ENCODE data around the gene TNNI2. TPM values are rescaled to one million over a fixed set of nuclear protein-coding genes. Genes with fewer than 3 reads are reported as not detected.
A peak's percentile ranks its signal among the peaks of the same experiment; 100 is the strongest.

The TNNI2 gene
- total RNA-seq, 1 experiment from 2014 or later = 0.29 TPM

GRCh38 chr11:1820463-1821325, 18.1 kb upstream of the TNNI2 start:
- no peak for DNase-seq (ENCODE audit: low read depth)

DNA sequence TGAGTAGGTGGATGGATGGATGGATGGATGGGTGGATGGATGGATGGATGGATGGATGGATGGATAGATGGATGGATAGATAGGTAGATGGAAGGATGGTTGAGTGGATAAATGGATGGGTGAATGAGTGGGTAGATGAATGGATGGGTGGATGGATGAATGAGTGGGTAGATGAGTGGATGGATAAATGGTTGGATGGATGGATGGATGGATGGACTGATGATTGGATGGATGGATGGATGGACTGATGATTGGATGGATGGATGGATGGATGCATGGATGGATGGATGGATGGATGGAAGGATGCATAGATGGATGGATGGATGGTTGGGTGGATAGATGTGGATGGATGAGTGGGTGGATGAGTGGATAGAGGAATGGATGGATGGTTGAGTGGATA, 17.2 kb upstream of the TNNI2 start:
- DNase-seq (ENCODE audit: low read depth) = no peak

DNA sequence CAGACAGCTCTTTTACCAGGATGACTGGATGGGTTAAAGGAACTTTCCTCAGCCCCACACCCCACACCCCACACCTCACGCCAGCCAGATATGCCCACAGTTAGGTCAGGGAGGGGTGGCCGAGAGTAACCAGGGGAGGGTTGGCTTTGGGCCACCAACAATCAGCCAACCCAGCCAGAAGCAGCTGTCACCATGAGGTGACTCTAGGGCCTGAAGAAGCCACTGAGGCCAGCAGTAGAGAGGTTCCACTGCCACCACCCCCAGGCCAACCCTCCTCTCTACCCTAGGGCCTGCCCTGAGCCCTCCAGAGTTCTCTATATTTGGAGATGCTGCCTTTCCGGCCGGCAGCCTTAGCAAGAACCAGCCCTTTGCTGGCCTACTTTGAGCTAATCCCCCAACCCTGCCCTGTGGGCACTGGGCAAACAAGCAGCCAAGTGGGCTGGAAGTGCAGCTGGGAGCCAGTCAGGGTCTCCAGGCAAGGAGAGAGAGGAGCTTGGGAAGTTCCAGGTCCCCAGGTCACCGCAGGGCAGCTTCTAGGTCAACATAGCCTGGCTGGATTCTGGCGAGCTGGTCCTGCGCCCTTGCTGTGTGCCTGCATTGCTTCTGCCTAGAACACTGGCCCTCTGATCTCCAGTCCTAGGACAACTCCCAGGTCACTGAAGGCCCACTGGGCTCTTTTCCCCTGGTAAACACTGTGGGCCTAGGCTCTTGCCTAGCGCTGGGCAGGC, 16.0 kb upstream of the TNNI2 start:
- no peak for DNase-seq (ENCODE audit: low read depth)

GRCh38 chr11:1823376-1824220, 15.2 kb upstream of the TNNI2 start:
- no peak for DNase-seq (ENCODE audit: low read depth)

DNA sequence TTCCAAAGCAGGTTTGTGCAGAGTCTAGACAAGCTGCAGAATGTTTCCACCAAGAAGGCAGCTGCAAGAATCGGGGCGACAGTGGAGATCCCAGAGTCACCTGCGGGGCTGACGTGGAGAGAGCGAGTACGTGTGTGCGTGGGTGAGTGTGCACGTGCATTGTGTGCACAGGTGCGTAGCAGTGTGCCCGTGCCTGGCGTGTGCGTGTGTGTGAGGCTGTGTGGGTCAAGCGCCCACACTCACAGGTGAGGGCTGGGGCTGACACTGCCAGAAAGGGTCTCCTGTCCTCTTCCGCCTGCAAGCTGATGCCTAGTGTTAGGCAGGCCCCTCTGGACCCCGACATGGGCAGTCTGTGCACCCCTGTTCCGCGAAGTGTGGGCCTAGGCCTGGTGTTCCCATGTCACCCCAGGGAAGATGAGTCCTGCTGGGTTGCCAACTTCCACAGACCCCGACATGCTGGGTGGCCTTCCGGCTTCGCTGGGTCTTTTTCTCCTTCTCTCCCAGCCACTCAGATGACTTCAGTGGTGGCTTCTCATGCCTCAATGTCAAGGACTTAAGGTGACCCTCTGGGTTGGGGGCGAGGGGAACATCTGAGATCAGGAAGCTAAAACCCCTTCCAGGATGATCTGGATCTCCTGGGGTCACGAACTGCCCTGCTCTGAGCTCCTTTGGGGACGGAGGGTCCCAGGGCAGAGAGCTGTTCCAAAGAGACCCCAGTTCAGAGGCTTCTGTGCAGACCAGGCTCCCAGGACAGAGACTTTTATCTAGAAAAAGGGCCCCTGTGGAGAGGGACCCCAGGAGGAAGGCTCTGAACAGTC, 14.4 kb upstream of the TNNI2 start:
- no peak for DNase-seq (ENCODE audit: low read depth)

- peak; percentile 50 for DNase-seq (ENCODE audit: low read depth)
These were observed 13.6 kb upstream of the TNNI2 start for GRCh38 chr11:1825039-1825740.

GRCh38 chr11:1825785-1826451, 12.9 kb upstream of the TNNI2 start:
- no peak for DNase-seq (ENCODE audit: low read depth)

DNA sequence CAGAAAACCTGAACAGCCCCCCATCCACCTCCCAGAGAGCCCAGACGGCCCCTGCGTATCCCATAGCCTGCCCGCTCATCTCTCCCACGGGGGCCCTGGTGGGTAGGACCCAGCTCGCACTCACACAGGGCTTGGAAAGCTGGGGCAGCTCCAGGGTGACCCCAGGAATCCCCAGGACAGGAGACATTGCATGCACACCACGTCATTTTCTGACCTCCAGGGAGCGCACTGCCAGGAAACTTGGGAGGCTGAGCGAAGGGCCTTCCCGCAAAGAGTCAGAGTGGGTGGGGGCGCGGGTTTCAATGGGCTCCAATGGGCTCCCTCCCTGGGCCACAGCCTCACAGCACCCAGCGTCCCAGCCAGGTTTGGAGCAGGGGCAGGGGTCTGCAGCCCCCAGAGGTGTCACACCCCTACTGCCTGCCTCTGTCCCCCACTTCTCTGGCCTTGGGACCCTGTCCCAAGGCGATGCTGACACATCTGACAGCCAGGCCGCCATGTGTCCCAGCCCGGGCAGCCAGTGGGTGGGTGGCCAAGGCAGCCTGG, 12.2 kb upstream of the TNNI2 start:
- DNase-seq (ENCODE audit: low read depth) = peak; percentile 85

- peak; percentile 96 for DNase-seq (ENCODE audit: low read depth)
These were observed 11.5 kb upstream of the TNNI2 start for GRCh38 chr11:1827095-1827813.

- DNase-seq (ENCODE audit: low read depth) = no peak
These were observed 10.8 kb upstream of the TNNI2 start for GRCh38 chr11:1827931-1828330.

- no peak for DNase-seq (ENCODE audit: low read depth)
These were observed 10.2 kb upstream of the TNNI2 start for GRCh38 chr11:1828542-1828941.

DNA sequence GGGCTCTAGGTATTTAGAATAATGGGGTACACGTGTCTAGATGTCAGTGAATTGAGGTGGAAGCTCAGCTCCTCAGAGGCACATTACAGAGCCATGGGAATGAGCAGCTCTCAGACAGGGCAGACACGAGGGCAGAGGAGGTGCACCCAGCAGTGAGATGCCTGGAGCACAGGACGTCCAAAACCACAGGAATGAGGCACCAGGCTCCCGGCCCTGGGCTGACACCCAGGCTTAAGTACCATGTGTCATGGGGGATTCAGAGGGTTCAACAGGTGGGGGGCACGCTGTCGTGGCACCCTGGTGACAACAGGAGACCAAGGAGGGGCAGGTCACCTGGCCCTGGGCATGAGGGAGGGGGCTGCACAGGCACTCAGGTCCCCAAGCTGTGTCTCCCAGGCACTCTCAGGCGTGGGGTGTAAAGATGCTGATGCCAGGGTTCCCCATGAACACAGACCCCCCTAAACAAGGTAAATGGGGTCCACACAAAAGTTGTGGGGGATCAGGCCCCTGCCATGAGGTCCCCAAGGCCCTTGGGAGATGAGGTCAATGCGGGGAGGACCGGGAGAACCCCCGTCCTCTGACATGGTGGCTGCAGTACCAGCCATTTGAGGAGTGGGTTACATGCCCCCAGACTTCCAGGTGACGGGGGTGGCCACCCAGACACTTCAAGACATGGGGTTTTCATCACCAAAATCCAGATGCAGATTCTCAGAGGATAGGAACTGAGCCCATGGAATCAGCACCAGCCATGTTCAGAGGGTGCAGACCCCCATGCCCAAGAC, 9.6 kb upstream of the TNNI2 start:
- peak; percentile 84 for DNase-seq (ENCODE audit: low read depth)

- no peak for DNase-seq (ENCODE audit: low read depth)
These were observed 8.8 kb upstream of the TNNI2 start for GRCh38 chr11:1830004-1830321.

DNA sequence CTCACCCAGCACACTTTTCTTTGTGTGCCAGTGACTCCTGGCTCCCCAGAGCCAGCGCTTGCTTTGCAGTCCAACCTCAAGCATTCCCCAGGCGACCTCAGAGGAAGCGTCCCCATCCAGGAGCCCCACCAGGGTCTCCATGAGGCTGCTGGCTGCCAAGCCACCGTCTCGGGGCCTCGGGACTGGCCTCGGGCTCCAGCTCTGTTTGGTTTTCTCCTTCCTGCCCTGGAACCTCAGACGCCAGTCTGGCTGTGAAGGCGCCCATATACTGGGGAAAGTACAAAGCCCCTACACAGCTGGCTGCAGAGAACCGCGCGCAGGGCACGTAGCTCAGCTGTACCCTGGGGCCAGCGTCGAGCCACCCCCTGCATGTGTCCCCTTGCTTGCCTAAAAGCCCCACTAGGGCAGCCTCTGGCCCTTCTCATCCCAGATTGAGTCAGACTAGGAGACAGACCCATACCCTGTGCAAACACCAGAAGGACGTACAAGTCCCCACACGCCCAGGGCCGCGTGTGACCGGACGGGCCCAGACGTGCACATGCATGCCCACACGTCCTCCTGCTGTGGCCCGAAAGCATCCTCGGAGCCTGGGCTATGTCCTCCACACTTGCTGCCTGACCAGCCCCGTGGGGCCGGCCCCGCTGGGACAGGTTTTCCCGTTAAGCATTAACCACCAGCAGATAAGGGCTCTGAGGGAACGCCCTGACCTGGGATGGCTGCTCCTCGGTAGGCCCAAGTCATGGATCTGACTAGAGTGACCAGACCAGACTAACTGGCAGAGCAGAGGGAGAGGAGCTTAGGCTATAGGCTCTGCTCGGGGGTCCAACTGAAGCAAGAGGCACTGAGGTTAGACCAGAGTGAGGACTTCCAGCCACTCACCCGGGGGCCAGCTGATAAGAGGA, 8.2 kb upstream of the TNNI2 start:
- DNase-seq (ENCODE audit: low read depth) = peak; percentile 36

DNA sequence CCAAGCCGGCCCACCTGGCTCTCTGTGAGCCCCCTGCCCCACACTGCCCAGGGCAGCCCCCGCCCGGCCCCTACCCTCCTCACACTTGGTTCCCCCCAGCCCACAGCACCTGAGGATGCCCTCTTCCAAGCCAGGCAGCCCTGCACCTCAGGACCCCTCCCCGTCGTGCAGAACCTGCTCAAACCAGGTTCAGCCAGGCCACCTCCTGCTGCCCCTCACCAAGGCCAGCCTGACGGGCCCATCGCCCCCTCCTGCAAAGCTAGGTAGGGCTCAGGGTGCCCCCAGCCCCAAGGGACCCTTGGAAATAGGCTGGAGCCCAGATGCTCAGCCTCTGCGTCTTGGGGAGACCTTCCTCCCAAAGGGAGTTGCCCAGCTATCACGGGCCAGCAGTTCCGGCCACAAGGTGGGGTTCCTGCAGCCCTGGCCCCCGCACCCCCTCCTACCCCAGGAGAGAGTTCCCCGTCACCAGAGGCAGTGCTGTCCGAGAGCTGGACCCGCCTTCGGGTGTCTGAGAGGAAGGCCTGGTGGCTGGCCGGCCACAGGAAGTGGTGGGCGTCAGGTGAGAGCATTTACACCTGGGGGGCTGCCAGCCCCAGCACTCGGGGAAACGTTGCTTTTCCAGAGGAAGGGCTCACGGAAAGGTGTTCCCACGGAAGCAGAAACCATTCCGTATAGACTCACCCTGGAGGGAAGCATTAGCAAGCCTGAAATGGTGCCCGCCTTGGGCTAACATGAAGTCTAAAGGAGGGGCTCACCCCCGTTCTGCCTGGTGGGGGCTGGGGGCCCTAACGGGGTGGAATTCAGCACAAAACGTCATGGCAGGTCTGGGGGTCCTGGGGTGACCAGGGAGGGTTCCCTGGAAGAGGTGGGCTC, 7.2 kb upstream of the TNNI2 start:
- no peak for DNase-seq (ENCODE audit: low read depth)

DNA sequence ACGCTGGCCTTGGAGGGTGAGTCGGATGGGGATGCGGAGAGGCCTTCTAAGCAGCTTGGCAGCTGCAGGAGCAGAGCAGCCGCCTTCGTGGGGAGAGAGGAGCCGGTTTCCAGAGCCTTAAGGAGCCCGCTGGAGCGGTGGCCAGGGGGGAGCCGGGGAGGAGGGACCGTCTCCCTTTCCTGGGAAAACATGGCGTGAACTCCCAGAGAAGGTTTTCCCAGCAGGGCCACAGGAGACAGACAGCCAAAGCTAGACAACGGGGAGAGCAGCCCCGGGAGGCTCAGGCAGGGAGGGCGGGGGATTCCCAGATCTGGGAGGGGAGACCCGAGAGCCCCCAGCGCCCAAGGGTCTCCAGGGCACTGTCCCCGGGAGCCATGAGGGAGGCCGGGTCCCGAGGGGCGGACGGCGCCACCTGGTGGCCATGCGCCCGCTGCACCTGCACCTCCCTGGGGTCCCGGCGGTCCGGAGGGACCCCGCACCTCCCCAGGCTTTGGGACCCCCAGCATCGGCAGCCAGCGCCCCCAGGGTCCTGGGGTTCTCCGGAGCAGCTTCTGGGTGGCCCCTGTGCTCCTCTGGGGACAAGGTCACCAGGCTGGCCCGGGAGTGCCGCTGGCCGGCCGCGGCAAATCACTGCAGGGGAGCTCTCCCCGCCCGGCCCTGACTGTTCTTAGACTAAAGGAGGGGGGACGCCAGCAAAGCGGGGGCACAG, 6.4 kb upstream of the TNNI2 start:
- no peak for DNase-seq (ENCODE audit: low read depth)
